Stromal cell of bone marrow (primary cell): ENCODE measurements around the gene LMBR1.

Experiments used
- DNase-seq: peaks from one replicate; pipeline ENCODE4 v3.0.0-alpha.2; 2012; ENCODE audit warnings: low read depth

The LMBR1 gene

DNA sequence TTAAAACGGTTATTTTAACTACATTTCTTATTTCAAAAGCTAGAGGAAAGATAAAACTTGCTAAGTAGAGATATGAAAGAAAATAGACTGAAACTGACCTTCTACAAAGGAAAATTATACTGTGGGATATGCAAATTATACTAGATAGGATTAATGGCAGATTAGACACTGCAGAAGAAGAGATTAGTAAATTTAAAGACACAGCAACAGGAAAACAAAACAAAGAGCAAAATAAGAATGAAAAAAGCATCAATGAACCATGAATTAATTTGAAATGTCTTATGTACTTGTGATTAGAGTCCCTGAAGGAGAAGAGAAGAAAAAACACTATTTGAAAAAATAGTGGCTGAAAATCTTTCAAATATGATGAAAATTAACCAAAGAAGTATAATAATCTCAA is 200.1 kb downstream of the LMBR1 start:
- DNase-seq = no peak

DNA sequence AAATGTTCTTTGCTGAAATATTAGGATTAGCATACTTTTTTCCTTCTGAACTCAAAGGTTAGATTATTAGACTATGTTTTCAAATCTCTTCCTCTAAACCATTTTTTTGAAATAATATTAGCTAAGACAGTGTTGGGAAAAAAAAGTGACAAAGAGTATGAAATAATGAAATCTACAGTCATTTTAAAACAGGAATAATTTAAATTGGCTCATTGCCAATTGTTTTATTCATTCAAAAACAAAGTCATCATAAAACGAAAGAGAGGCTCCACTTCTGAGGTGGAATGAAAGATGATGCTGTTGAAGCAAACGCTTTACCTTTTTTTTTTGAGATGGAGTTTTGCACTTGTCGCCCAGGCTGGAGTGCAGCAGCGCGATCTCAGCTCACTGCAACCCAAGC is 201.2 kb downstream of the LMBR1 start:
- DNase-seq = no peak

DNA sequence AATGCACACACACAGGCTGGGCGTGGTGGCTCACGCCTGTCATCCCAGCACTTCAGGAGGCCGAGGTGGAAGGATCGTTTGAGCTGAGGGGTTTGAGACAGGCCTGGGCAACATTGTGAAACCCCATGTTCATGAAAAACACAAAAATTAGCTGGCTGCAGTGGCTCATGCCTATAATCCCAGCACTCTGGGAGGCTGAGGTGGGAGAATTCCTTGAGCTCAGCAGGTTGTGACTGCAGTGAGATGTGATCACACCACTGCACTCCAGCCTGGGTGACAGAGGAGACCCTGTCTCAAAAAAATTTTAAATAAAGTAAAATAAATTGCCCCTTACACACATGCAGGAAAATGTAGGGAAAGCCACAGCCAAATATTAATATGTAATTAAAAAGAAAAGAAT is 208.3 kb downstream of the LMBR1 start:
- no peak for DNase-seq

DNA sequence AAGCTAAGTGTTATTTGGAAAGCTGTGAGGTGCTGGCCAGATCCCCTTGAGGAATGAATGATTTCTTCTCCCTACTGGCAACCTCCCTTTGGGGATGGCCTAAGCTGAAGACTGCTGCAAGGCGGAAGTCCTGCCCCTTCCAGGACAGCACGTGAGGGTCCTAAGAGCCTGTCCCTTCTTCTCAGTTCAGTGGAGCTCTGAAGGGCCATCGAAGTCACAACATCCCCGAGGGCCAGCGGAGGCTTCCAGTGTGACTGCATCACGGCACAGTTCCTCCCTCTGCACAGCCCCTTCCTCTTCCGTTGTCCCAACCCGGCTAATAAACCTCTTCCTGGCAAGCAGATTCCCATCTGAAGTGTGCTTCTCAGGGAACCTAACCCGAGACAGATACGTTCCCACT is 208.7 kb downstream of the LMBR1 start:
- no peak for DNase-seq

DNA sequence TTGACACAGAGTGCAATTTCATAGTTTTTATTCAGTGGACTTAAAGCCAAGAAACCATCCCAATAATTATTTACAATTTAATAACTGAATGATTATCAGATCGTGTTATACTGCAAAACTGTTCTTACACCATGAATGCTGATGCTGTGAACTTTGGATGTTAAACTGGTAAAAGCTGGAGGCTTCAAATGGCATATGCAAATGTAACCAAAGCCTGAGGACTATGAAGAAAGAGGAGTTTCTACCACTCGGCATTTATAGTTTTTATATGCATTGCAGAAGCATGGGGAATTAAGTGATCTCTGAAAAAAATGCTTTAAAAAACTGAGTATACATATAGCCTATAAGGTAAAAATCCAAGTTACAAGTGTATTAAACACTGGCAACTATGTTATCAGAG is 210.1 kb downstream of the LMBR1 start:
- no peak for DNase-seq

DNA sequence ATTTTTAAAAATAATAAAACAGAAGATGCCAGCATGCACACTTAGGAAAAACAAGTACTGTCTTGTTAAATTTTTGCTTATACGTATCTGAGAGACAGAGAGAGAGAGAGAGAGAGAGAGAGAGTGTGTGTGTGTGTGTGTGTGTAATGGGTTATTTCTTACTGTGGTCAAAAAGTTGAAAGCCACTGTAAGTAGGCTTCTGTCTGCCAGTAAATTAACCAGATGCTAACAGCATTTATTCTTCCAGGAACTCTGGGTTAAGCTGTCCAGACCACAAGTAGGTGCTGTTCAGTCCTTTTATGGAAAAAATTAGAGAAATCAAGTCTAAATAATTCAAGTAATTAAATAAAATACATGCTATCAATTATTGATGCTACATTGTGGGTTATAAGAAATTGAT is 212.7 kb downstream of the LMBR1 start:
- no peak for DNase-seq

DNA sequence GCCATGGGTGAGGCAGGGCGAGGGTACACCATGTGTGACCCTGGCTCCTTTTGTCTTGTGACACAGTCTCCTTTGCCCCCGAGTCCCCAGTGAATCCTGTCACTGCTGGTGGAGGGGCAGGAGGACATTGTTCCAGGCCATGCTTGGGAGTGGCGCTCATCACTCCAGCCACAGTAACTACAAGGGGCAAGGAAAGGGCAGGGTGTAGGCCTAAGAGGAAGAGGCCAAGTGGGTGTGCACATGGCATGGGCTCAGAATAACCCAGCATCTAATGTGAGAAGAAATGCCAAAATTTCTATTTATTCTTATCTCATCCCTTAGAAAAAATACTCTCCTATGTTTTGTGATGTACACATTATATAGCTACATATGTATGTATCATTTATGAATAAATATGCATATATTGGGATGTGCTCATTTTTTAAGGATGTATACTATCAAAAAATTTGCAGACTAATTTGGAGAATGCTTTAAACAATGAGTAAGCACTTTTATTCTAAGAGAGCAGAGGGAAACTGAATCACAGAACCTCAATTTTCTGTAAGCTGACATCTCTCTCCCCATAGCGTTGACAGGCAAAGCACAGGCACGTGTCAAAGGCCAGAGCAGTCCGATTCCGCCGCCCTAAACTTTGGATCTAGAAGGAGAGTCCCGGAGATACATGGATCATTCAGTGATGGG is 215.5 kb downstream of the LMBR1 start:
- DNase-seq = no peak

DNA sequence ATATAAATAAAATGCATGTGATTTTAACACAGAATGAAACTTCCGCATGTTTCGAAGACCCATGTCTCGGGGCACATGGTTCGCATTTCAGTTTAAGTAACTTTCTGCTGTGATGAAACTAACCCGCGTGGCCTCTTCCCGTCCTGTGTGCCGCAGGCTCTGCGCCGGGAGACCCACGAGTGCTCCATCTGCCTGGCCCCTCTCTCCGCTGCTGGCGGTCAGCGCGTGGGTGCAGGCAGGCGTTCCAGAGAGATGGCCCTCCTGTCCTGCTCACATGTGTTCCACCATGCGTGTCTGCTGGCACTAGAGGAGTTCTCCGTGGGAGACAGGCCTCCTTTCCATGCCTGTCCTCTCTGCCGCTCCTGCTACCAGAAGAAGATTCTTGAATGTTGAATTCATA is 216.7 kb downstream of the LMBR1 start:
- no peak for DNase-seq

DNA sequence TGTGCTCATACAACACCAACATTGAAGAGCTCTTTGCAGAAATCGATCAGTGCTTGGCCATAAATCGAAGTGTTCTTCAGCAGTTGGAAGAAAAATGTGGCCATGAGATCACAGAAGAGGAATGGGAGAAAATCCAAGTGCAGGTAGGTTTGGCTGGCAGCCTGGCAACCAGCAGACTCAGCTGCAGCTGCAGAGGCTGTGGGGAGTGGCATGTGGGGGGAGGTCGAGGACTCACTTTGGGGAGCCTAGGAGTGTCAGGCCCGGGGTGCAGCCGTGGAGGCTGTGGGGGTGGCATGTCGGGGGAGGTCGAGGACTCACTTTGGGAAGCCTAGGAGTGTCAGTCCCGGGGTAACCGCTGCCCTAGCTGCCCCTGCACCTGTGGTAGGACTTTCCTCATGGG is 217.3 kb downstream of the LMBR1 start:
- no peak for DNase-seq

DNA sequence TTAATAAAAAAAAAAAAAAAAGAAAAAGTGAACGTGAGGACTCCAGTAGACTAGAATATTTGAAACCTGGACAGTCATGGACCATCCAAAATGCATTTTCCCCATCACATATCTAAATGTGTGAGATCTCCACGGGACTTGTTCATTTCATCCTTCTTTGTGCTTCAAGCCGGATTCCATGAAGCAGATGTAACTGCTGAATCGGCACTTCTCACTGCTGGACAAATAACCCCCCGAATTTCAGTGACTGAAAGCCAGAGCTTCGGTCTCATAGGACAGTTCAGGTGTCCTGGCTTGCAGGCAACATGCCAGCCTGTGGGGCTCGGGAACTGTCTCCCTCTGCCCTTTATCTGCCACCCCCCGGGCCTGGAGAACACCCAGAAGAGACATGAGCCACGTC is 219.1 kb downstream of the LMBR1 start:
- DNase-seq = no peak

DNA sequence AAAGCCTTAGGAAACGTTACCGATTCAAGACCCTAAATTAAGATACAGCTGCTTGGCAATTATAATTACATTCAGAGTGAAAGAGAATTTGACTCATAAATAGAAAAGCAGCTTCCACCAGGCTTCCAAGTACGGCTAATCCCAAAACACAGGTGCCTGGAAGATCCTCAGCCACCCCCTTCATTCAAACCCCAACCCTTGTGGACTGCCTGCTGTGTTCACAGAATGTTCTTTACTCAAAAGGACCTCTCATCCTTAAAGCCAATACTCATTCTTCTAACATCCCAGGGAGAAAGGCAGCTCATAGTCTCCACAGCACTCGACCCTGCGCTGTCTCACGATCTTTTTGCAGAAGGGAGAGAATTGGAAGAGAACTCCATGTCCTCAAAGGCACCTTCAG is 219.5 kb downstream of the LMBR1 start:
- DNase-seq = no peak

DNA sequence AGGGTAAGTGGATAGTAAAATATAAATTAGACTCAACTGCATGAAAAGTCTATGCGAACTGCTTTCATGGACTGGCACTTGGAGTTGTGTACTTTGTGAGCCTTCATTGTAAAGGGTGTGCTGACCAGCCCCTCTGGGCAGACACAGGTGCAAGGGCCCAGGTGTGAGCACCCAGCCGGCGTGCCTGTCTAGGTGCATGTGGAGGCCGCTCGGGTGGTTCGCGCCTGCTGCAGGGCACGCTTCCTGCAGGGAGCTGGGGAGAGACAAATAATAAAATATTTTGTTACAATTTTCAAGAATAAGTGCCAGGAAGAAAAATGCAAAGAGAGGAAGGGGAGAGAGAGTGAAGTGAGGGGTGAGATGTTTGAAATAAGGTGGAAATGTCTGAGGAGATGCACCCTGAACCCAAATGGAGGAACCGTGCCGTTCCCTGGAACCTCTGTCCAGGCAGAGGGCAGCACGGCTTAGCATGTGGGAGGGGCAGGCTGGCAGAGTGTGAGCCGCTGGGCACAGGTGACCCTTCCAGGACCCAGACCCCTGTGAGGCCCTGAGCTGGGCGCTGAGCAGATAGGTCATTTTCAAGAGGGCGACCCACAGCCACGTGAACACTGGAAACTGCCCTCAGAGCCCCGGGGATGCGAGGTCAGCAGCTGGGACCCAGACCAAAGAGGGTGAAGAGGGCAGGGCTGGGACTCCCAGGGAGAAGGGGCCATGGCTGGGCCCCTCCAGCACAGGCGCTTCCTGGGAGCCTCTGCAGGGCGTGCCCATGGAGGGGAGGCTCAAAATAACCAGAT is 223.8 kb downstream of the LMBR1 start:
- DNase-seq = no peak

DNA sequence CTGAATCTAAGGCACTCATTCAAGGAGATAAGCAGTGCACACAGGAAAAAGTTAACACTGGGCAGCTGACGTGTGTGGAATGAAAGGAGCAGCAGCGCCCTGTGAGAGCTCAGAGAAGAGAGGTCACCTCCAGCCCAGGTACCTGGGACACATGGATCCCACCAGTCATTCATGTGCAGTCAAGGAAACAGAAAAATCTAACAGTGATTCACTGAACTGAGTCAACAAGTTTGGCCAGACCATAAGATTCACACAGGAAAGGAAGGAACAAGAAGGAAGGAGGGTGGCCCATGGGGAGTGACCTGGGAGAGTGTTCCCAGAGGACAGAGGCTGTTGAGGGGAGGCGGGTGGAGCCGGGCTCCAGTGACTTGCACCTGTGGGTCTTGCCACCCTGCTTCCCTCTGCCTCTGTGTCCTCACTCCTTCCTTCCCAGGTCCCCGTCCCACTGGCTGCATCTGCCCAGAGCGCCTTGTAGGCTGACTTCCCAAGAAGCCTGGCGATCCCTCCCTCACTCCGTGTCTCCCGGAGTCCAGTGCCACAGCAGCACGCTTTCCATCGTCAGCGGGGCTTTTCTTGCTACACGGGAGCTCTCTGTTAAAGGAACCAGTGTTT is 224.7 kb downstream of the LMBR1 start:
- DNase-seq = no peak

DNA sequence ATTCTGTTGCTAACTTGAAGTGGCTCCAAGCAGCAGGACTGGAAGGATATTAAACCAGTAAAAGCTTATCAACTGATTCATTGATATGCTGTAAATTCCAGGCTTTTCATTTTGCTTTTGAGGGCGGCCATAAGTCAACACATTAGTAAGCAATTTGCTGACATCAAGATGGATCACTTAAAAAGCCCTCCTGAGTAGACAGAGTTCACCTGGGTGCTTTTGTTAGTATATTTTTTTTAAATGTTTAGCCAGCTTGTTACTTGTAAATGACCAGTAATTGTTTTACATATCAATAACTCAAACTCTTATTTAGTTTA is 225.9 kb downstream of the LMBR1 start:
- no peak for DNase-seq

DNA sequence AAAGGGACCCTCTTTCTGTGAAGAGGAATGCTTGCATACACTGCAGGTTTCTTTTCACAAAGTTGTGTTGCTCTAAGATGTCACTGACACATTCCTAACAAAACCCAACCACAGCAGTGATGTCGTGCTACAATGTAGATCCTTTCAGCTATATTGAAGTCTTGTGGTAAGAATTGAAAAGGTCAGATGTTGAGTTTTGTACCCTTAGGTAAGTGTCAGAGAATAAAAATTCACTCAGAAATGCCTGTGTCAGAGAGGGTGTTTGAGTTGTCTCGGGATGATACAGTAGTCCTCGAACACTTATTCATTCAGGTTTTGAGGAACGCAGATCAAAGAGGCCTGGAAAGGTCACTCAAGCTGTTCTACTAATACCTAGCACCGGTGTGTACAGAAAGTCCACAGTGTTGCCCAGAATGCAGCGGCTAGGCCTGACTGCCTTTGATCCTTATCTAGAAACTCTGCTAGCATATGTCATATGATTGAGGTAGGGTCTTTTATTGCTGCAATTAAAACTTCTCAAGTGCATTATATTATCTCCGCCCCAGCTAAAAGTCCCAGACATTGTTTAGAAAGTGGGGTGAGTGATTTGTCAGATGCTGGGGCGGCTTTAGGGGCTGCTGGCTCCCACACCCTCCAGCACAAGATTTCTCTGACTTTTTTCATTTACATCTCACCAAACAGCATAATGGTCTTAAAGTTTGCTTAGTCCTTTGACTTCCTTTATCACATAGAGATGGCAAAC is 226.4 kb downstream of the LMBR1 start:
- DNase-seq = no peak

DNA sequence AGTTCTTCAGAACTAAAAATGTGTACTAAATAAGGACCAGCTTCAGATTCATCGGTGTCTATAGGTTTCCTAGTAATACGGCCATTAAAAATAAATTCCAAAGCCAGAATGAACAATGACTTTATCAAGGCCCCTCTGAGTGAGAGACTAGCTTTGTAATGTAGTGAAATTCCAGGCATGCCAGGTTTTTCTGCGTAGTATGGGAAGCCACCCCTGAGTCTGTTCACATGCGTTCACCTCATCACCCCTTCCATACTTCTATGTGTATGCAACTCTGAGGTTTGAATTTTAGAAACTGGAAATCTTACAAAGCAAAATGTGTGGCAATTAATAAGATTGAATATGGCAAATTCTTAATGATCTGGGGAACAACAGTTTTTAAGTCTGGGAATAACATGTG is 227.9 kb downstream of the LMBR1 start:
- no peak for DNase-seq

DNA sequence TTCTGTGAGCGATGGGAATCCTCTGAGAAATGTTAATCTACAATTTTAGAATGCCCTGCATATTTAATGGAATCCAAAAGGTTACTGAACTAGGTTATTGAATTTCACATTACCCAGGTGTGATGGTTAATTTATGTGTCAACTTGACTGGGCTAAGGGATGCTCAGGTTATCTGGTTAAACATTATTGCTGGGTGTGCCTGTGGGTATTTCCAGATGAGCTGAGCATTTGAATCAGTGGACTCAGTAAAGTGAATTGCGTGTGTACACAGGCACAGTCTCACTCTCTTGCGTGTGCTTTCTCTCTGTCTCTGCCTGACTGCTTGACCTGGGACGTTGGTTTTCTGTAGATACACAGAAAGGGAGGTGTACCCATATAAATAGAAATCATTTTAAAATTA is 230.7 kb downstream of the LMBR1 start:
- no peak for DNase-seq

DNA sequence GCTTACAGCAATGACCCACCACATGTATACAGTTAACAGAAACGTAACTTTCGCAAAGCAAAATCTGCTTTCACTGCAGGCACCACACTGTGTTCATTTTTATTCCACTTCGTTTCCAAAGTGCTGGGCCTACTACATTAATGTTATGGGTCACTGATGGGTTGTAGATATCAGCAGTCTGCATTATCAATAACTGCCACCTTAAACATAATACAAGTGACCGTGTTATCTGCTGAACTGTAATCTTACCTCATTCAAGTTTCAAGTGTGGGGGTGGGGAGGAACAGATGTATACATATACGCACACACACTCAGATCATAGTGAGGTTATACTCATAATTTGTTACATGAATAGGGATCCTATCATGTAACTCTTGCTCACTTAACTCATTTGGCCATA is 231.3 kb downstream of the LMBR1 start:
- no peak for DNase-seq

DNA sequence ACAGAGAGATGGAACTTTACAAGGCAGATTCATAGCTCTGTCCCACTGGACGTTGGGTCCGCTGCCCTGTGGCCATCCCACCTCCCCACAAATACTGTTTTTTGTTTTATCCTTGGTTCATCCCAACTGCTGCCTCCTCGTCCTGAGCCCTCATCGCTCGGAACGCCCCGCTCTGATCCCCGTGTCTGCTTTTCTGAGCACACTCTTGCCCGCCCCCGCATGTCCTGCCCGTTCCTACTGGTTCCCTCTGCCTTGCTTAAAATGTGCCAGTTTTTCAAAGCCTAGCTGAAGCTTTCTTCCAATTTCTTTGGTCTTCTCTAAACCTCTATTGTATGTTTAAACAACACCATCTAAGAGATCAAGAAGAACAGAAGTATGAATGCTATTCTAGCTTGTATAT is 233.0 kb downstream of the LMBR1 start:
- no peak for DNase-seq

DNA sequence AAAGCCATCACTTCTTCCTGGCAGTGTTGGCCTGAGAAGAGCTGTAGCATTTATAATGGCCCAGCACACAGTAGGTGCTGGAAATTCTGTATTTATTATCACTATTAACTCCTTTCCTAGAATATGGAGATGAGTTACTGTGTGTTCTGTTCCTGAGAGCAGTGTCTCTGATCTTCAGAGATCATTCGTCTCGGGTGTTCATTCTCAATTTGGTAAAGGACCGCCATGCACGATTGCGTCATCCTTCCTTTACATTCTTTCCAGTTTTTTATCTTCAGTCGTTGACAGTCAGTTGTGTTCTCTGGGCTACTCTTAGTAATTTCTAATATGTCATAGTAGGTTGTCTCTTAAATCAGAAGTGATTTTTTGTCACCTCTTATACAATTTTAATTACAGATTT is 233.8 kb downstream of the LMBR1 start:
- DNase-seq = no peak

DNA sequence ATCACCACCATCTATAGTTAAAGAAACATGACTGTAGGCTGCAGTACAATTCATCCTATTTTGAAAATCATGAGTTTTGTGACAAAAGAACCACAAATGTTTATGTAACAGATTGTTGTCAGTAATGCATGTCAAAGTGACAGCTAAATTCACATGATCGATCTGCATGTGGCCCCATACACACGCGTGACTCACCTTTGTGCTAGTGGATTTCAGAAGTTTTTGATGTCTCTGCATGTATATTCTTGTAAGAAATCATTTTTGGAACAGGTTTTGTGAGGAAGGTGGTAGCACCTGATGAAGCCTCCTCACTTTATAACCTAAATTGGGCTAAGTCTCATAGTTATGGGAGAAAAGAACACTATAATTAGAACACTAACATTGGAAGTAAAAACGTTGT is 235.3 kb downstream of the LMBR1 start:
- DNase-seq = no peak

DNA sequence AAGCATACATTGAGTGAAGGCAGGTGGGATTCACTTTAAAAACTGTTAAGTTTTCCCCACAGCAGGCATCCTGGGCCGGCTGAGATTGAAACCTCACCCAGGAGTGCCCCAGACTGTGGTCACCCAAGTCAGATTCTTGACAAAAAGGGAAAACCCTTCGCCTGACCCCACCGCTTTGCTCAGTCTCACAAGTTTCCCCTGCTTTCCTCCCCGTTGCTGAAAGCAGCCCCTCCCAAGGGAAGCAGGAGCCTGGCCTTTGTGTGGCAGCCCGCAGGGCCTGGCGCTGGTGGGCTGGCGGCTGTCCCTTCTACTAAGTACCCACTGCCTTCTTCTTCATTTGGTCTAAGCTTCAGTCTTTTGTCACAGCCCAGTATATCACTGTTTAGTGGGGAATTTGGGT is 236.4 kb downstream of the LMBR1 start:
- no peak for DNase-seq

DNA sequence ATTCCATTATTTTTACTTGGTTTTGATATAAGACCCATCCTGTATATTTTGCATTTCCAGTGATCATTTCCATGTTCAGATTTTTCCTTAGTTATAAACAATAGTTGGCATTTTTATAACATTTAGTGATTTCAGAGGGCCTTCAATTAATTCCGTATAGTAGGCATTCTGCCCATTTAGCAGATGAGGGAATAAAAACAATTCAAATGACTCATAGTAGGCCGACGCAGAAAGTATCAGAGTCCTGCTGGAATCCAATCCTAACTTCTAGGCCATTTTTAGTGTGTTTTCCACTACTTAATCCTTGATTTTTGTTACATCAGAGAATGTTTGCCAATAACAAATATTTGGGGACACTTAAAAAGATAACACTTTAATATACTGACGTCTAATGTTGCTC is 237.0 kb downstream of the LMBR1 start:
- DNase-seq = no peak
